GM21423 (cell line): ENCODE results near the gene MAST4.
"Not testable (repeated sequence)": the region's sequence is repeated elsewhere in the genome, so short reads cannot be mapped to it uniquely, and the experiment has no call there.

Source experiments
- ATAC-seq: cut with Tn5 transposase; IDR thresholded peaks from one replicate; pipeline ENCODE4 v1.9.1; 2021; ENCODE audit warnings: mild to moderate bottlenecking, moderate library complexity; ENCODE audit not compliant: unreplicated experiment

The MAST4 gene

DNA sequence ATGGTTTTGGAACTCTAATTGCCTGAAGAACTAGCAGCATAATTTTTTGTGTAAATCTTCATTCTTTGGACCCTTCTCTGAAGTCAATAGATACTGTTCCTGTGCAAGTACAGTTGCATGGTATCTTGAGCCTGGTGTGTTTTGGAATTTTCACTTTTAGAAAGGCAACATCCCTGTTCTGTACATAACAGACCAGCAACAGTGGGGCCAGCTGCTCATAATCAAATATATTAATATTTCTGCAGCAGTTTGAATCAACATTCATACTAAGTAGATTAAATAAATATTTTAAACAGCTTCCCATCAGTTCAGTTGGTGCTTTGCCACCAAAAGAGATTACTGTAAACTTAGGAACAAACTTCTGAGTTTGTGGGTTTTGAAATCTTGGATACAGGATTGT is 502.5 kb downstream of the MAST4 start:
- no peak for ATAC-seq

DNA sequence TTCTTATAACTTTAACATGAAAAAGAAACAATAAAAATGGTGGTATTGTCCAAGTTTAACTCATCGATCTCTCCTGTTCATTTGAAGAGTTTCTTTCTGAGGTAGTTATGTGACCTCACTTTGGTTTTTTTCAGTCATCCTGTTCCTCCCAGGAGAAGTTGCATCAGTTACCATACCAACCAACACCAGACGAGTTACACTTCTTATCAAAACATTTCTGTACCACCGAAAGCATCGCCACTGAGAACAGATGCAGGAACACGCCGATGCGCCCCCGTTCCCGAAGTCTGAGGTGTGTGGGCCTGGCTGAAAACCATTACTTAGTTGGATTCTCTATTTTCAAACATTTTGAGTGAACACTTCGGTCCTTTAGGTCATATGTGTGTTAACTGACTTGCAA is 504.1 kb downstream of the MAST4 start:
- ATAC-seq: no peak

DNA sequence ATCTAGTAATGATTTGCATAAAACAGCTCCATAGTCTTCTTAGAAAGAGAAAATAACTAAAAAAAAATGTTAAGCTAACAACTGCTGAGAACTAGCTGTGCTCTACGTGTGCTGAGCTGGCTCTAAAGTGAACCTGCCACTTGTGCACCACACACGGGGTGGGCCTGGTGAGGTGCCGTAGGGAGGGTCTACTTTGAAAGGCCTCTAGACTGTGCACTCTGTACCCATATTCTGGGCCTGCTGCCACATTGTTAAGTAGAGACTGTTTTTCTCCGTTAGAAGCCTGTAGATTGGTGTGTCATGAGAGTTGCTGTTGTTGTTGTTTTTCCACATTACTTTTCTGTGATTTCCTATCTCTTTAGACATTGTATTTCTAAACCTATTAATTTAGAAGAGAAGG is 506.5 kb downstream of the MAST4 start:
- ATAC-seq: no peak

DNA sequence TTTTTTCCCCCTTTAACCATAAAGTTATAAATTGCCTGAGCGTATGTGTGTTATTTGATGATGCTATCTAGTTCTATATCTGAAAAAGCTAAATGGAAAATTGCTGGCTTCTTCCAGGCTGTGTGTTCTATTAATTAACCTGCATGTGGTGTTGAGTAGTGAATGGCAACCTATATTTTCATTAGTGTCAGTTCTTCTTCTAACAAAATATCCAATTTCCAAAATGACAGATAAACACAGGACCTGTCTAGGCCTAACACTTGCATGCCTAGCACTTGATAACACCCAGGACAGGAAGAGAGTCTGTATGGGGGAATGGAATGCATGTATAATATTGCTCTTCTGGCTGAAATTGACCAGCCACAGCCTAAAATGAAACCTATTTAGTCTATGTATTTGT is 508.7 kb downstream of the MAST4 start:
- no peak for ATAC-seq

DNA sequence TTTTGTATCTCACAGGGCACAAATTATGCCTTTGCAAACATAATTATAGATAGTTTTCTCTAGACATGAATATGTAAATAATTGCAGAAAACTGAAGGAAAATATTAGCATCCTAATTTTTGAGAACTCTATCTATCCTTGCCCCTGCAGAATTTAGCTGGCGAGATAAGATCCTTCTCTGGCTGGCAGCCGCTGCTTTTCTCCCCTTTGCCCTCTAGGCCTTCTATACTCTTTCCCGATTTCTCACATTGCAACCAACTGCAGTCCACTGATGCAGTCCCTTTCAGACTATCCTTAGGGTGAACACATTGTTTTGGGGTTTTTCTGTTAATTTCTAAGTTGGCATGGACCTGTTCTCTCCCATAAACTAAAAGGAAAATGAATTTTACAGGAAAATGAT is 509.1 kb downstream of the MAST4 start:
- no peak for ATAC-seq

DNA sequence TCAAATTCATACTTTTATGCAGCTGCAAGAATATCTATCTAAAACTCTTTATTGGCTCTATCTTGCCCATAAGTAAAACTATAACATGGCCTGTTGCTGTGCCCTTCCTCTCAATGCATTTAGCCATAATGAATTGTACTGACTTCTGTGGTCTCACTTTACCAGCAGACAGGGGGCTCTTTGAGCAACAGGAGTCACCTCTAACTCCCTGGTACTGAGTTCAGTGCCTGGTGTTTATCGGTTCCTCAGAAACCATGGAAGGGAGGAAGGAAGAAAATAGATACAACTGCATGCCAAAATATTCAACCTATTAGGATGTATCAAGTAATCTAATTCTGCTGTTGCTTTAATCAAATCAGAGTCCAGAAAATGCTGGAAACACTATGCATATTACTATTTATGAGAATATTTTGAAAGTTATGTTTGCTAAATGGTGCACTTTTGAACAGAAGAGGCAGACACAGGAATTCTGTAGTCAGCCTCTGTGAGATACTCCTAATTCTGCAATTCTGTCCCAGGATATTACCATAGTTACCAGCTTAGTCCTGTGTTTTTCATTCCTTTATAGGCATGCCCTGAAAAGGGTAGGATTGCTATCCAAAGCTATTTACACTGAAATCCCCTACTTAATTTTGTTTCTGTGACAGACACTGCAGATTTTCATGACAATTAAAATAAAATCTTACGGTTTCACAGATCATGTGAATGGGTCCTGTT is 510.6 kb downstream of the MAST4 start:
- ATAC-seq: no peak

DNA sequence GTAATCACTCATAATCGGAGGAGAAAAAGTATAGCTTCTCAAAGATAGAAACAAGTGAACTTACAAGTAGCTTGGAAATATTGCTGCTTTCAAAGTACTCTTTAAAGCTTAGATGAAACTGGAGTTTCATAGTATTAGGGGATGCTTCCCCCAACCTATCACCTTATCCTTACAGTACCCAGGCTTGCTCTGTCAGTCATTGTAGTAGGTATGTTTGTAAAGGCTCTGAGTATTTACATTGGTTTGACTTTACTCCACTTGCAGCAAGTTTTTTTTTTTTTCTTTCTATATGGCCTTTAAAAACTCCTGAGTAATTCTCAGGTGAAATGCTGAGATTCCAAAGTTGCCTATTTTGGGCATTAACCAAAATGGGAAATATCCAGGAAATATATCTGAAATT is 515.6 kb downstream of the MAST4 start:
- no peak for ATAC-seq

DNA sequence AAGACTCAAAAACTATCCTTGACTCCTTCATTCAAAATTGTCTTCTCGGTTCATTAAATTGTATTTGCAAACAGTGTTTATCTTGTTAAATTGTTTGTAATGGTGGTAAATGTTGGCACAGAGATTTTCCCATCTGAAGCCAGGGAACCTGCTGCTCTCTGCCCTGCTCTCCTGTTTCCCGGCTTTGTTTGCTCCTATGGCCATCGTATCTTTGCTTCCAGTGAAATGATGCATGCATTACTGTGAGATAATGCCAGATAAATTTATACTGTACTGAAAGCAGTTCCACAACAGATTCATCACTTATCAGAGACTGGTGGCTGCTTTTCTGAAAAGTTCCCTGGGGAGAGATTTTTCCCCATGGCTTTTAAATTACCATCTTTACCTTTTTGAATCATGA is 519.1 kb downstream of the MAST4 start:
- no peak for ATAC-seq

DNA sequence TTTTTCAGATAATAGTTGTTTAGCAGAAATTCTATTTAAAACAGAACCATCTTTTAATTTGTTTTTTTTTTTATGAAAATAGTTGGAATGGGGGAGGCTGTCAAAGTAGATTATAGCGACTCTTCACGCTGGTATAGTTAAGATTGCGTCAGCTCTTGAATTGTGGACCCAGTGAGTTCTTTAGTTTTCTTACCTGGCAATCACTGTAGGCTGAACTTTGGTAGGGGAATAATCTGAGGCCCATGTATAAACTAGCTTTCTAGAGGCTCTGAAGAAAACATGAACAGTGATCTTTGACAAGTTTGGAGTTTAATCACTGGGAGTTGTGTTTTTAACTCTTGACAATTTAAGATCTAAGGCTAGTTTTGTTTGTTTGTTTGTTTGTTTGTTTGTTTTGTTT is 519.6 kb downstream of the MAST4 start:
- ATAC-seq: no peak

DNA sequence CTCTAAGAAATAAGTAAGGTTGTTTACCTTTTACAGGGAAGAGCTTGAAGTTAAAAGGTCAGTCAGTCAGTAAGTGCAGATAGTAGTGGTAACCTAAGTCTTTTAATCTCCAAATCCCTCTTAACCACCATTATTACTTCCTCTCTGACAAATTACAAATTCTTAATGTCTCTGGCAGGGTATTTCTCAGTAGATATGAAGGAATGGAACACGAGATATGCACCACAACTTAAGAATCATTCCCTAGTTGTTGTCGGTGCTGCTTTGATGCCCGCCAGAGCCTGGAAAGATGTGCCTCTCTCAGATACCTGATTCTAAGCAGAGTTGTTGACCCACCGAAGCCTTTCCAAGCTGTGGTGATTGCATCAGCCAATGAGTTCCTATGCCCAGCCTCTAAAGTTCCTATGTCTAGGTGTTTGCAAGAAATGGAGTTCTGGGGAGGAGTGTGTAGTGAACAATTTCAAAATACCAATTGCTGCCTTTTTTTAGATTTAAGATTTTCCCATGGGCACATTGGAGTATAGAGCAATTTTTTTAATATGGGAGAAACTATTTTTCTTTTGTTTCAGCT is 521.9 kb downstream of the MAST4 start:
- no peak for ATAC-seq

DNA sequence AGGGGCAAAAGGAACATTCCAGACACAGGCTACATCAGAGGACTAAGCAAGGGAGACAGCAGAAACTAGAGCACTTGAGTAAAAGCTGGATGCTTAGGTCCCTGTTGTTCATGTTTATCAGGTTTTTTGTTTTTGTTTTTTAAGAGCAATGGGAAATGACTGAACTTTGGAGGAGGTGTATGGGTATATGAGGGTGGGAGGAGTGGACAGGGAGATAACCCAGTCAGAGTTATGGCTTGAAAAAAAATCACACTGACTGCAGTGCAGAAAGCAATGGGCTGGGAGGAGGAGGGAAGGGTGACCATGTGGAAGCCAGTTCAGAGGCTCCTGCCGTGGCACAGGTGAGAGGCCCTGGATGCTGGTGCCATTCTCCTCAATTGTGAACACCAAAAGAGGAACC is 522.8 kb downstream of the MAST4 start:
- no peak for ATAC-seq

DNA sequence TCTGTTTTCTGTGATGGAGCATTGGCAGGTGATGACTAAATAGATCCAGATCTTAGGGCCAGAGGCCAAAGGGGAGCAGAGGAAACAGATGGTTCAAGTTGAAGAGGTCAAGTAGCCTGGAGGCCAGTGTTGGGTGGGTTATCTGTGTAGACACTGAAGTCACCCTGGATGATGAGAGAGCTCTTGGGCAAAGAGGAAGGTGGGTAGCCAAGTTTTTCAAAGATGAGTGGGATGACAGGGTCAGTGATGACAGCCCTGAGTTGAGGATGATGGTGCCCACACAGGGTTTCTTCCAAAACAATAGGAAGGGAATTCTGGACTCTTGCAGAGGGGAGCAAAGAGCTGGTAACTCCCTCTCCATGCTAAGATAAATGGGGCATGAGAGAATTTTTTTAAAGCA is 523.8 kb downstream of the MAST4 start:
- no peak for ATAC-seq

DNA sequence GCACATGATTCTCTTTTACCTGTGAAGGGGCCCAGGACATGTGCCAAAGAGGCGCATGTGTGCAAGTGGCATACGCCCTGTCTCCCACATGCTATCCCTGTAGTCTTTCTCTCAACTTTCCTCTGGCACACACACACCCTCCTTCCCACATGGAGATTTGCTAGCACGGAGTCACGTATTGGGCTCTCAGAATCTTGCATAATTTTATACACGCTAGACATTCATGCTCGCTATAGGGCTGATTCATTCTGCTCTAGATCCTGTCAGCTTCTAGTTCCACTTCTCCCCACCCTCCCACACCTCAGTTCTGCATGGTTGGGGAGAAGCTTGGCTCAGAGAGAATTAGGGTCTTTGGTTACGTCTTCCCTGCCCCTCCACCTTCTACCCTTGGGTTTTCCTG is 527.6 kb downstream of the MAST4 start:
- no peak for ATAC-seq

DNA sequence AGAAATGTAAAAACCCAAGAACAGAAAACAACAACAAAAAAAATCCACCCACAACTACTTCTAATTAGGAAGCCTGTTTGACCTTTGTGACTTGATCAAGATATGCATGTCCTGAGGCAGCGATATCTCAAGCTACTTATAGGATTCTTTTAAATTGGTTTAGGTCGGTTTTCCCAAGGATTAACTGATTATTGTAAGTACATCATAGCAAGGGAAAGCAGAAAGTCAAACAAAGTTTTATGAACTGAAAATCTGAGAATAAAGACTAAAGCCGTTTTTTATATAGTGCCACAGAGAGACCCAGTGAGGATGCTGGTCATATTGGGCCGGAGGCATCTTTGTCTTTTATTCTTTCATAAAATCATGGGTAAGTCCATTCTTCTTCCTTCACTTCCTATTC is 528.4 kb downstream of the MAST4 start:
- no peak for ATAC-seq

DNA sequence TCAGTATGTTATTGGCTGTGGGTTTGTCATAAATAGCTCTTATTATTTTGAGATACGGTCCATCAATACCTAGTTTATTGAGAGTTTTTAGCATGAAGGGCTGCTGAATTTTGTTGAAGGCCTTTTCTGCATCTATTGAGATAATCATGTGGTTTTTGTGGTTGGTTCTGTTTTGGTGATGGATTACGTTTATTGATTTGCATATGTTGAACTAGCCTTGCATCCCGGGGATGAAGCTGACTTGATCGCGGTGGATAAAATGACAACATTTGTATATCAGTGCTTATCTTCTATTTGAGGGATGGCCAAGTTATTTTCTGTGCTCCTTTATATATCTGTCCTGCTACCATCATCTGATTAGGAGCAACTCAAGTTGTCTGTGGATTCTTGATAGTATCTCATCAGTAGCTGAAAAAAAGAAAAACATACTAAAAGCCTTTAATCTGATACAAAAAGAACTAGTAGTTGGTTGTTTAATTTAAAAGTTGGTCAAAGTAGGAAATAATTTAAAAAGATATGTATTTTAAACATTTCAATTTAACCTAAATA is 531.2 kb downstream of the MAST4 start:
- not testable (repeated sequence) for ATAC-seq

DNA sequence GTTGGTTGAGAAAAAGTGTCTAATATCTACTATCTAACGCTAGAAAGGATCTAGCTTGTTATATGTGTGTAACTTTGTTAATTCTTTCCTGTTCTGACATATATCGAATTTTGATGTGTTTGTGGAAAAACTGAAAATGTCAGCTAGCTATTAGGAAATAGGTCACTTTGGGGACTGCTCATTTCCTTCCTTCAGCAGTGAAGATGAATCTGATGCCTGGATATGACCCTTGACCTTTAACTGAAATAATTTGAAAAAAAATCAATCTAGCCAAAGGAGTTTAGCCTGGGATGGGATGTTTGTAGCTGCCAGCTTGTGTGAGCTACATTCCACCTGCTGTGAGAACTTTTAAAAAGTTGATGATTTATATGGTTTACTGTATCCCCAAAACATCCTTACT is 533.6 kb downstream of the MAST4 start:
- no peak for ATAC-seq

DNA sequence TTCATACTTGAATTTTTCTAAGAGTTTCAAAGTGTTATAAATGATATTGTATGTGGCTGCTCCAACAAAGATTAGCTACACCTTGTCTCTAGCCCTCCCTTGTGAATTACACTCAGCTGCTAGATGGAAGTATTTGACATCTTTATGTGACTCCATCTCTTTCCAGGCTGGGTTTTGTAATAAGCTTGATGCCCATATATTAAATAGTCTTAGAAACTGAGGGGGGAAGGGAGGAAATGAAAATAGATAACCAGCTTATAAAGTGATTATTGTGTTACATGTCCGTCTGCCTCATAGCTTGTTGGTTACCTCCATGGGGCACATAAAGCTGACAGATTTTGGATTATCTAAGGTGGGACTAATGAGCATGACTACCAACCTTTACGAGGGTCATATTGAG is 537.0 kb downstream of the MAST4 start:
- ATAC-seq: no peak

DNA sequence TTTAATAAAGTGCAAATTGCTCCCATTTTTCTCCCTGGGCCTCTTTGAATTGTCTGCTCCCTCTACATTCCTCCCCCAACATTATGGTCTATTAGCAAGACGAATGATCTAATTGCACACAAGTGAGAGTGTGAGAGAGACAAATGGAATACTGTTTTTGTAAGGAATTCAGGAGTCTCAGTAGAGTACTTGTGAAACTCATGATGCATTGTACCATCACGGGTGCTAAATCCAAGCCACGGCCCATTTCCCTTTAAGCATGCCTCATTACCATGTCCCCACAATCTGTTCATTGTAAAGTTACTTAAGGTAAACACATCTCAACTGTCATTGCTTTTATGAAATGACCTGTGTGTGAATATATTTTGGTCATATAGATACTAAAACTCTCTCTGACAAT is 537.6 kb downstream of the MAST4 start:
- ATAC-seq: no peak

DNA sequence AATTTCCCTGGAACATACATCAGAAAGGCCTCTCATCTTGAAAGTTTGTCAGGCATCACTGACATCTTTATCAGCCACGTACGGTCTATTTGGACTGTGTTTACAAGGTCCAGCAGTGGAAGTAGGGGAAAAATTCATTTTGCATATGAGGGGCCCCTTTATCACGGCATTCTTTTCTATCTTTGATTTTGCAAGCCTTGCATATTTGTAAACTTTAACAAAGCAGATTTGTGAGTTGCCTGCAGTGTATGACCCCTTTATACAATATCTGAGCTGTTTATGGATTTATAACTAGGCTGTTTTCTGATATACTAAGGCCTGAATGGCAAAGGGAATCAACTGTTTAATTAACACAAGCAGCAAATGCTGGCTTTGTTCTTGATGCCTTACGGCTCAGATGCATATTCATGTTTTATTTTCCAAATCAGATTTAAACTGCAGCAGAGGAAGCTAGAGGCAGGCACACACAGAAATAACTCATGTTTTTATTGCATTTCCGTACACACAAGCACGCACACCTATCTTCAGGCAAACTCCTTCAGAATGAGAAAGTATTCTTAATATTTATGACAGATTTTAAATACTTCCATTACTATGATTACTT is 539.3 kb downstream of the MAST4 start:
- no peak for ATAC-seq

DNA sequence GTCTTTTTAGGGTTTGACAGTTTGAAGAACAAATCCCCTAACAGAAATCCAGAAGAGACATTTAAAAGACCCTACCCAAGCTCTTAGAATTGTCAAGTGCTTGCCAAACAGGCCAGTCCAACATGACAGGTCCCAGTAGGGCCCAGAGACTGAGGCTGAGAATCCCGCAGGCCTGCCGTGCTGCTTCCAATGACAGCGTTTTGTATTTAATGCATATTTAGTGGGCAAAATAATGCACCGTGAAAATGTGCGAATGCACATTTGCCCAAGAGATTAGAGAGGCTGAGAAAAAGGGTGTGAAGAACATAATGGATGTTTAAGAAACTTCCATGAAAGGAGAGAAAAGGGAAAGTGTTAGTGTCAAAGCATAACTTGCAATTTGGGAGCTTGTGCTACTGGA is 542.8 kb downstream of the MAST4 start:
- no peak for ATAC-seq

DNA sequence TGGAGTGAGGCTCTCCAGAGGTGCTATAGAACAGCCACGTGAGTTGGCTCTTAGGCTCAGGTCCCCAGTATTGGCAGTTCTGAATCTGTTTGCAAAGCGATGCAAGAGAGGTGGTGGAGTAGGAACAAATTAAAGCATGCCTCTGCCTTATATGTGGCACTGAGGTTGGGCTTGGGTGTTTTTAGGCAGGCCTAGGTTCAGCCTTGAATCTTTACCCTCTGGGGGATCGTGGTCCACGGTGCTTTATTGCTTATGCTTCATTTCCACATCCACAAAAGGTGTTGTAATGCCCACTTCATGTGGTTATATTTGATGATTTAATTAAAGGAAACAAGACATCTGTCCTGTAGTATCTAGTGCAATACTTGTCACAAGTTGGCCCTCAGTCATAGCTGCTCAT is 544.2 kb downstream of the MAST4 start:
- no peak for ATAC-seq

DNA sequence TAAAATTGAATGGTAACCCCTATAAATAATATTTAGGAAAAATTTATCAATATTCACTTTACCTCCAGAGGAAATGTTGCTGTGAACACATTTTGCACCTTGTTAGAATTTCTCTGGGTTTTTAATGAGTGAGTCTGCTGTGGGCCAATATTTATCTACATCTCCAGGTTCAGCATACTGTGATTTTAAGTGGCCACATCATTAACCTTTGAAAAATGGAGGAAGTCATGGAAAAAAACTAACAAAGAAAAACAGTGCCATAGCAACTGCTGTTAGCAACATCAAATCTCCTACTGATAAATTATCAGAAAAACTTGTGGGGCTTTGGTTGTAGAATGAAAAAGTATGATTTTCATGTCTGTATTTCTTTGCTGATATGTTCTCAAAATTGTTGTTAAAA is 545.5 kb downstream of the MAST4 start:
- no peak for ATAC-seq
